ENCODE measurements around the gene SAPCD2. TPM values are rescaled to one million over a fixed set of nuclear protein-coding genes. Genes with fewer than 3 reads are reported as not detected.

Gene SAPCD2
- total RNA-seq, 2 experiments from 2014 or later: 13.5 to 13.7 TPM

DNA sequence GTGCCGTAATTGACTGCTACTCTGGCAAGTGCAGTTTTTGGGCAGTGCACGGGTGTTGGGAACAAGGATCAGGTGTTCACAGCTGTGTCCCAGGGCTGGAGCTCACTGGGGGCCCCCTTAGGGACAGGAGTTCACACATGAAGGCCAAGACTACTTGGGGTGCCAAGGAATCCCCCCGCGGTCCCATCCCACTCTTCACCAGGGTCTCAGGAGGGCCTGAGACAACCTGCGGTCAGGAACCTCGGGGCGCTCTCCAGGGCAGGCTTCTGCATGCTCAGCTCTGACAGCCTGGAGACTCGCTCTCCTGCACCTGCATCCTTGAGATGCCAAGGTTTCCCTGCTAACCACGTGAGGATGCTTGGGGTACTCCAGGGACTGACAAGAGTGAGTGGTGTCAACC is 14.2 kb upstream of the SAPCD2 start:
- no peak for ATAC-seq
- H3K27me3 Mint-ChIP-seq: no peaks in the 10 kb centered on the region
- no peak for DNase-seq
- no peaks in the 10 kb centered on the region for H3K9me3 Mint-ChIP-seq
- TF ChIP-seq, protein P1, sequence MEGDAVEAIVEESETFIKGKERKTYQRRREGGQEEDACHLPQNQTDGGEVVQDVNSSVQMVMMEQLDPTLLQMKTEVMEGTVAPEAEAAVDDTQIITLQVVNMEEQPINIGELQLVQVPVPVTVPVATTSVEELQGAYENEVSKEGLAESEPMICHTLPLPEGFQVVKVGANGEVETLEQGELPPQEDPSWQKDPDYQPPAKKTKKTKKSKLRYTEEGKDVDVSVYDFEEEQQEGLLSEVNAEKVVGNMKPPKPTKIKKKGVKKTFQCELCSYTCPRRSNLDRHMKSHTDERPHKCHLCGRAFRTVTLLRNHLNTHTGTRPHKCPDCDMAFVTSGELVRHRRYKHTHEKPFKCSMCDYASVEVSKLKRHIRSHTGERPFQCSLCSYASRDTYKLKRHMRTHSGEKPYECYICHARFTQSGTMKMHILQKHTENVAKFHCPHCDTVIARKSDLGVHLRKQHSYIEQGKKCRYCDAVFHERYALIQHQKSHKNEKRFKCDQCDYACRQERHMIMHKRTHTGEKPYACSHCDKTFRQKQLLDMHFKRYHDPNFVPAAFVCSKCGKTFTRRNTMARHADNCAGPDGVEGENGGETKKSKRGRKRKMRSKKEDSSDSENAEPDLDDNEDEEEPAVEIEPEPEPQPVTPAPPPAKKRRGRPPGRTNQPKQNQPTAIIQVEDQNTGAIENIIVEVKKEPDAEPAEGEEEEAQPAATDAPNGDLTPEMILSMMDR (IDR thresholded peaks at IDR 0.05): no peak
- H3K27ac Mint-ChIP-seq: no peak overlapping the region
- ChIA-PET POLR2A (interaction anchor here (1.1 to 1.2 kb wide), 2 partner anchors 14 to 49 kb away, joined by 3 read pairs; no protein-coding TSS in a partner anchor), CTCF (interaction anchor here (1.2 to 3.2 kb wide), 5 partner anchors 11 to 56 kb away, joined by 3 to 13 read pairs (median 4); partner anchors contain the start of gene ABCA2)
- no peak overlapping the region for H3K4me3 Mint-ChIP-seq
- H3K4me1 Mint-ChIP-seq (ENCODE audit: low read depth): peaks cover 42% of the 10 kb centered on the region
- H3K36me3 Mint-ChIP-seq (ENCODE audit: low read depth): peaks cover 18% of the 10 kb centered on the region
- intact Hi-C loops (cut with micrococcal nuclease): no loop called here

- intact Hi-C loops (cut with micrococcal nuclease): no loop called here
- TF ChIP-seq, protein P1 (IDR thresholded peaks at IDR 0.05): no peak
- DNase-seq (peak; percentile 49), ATAC-seq (no peak)
- Mint-ChIP-seq H3K4me3 (no peak overlapping the region), H3K9me3 (no peaks in the 10 kb centered on the region), H3K4me1 (ENCODE audit: low read depth) (peaks cover 35% of the 10 kb centered on the region), H3K27me3 (no peaks in the 10 kb centered on the region), H3K27ac (peak overlapping the region; percentile 38), H3K36me3 (ENCODE audit: low read depth) (peaks cover 16% of the 10 kb centered on the region)
- POLR2A ChIA-PET: interaction anchor here (0.6 to 1.1 kb wide), 2 partner anchors 13 to 14 kb away, joined by 3 read pairs; no protein-coding TSS in a partner anchor
- CTCF ChIA-PET: interaction anchor here (0.6 to 1.2 kb wide), 2 partner anchors 20 to 153 kb away, joined by 4 read pairs; no protein-coding TSS in a partner anchor
These were observed 13.1 kb upstream of the SAPCD2 start for GRCh38 chr9:137083394-137084004.

DNA sequence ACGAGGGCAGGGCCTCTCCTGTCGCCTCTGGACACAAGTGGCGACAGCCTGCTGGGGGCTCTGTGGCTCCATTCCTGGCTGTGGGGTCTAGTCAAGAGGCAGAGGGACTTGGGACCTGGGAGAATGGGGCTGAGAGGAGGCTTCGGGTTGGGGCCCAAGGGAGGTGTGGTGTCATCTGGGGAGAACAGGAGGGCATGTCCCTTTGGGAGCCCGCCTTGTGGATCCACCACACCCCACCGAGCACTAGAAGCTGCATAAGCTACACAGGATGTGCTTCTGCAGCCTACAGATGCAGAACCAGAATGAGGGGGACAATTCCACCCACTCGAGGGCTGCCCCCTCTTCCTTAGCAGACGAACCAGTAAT is 12.6 kb upstream of the SAPCD2 start:
- CTCF ChIA-PET: no interaction called here

GRCh38 chr9:137082222-137082924 is 12.0 kb upstream of the SAPCD2 start:
- no peaks in the 10 kb centered on the region for H3K9me3 Mint-ChIP-seq
- peaks cover 26% of the 10 kb centered on the region for H3K4me1 Mint-ChIP-seq (ENCODE audit: low read depth)
- H3K36me3 Mint-ChIP-seq (ENCODE audit: low read depth): peaks cover 19% of the 10 kb centered on the region
- no peak overlapping the region for H3K27ac Mint-ChIP-seq
- no peaks in the 10 kb centered on the region for H3K27me3 Mint-ChIP-seq
- ChIA-PET CTCF (interaction anchor here (1.9 to 2.8 kb wide), 2 partner anchors 13 to 19 kb away, joined by 7 to 12 read pairs; partner anchors contain the start of gene SAPCD2), POLR2A (interaction anchor here (0.6 kb wide), 1 partner anchor 56 kb away, joined by 3 read pairs; no protein-coding TSS in a partner anchor)
- no peak for ATAC-seq
- intact Hi-C loops (cut with micrococcal nuclease): no loop called here
- no peak overlapping the region for H3K4me3 Mint-ChIP-seq
- DNase-seq: no peak
- TF ChIP-seq, protein P1 (IDR thresholded peaks at IDR 0.05): no peak

More for the DNA sequence above, 12.6 kb upstream of the SAPCD2 start:
- Mint-ChIP-seq H3K27me3 (no peaks in the 10 kb centered on the region), H3K4me3 (no peak overlapping the region), H3K9me3 (no peaks in the 10 kb centered on the region), H3K36me3 (ENCODE audit: low read depth) (peaks cover 19% of the 10 kb centered on the region), H3K4me1 (ENCODE audit: low read depth) (peaks cover 29% of the 10 kb centered on the region), H3K27ac (no peak overlapping the region)
- POLR2A ChIA-PET: interaction anchor here (0.6 kb wide), 1 partner anchor 13 kb away, joined by 3 read pairs; no protein-coding TSS in a partner anchor
- intact Hi-C loops (cut with micrococcal nuclease): no loop called here
- ATAC-seq: no peak
- DNase-seq: no peak
- TF ChIP-seq, protein P1 (IDR thresholded peaks at IDR 0.05): no peak
